ENCODE measurements around the gene ZBTB32.

- TF ChIP-seq, protein P1, sequence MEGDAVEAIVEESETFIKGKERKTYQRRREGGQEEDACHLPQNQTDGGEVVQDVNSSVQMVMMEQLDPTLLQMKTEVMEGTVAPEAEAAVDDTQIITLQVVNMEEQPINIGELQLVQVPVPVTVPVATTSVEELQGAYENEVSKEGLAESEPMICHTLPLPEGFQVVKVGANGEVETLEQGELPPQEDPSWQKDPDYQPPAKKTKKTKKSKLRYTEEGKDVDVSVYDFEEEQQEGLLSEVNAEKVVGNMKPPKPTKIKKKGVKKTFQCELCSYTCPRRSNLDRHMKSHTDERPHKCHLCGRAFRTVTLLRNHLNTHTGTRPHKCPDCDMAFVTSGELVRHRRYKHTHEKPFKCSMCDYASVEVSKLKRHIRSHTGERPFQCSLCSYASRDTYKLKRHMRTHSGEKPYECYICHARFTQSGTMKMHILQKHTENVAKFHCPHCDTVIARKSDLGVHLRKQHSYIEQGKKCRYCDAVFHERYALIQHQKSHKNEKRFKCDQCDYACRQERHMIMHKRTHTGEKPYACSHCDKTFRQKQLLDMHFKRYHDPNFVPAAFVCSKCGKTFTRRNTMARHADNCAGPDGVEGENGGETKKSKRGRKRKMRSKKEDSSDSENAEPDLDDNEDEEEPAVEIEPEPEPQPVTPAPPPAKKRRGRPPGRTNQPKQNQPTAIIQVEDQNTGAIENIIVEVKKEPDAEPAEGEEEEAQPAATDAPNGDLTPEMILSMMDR (conservative IDR thresholded peaks at IDR 0.05; ENCODE audit: low read depth, low read length): no peak
- no peak for TF ChIP-seq EZH2 (IDR thresholded peaks at IDR 0.05; ENCODE audit: low read length, unreplicated experiment)
Measured at GRCh38 chr19:35760711-35761349, 56.5 kb downstream of the ZBTB32 start.
